Trophoblast cell (in vitro differentiated cells and primary cell): ENCODE results near the gene NKAP. TPM values are rescaled to one million over a fixed set of nuclear protein-coding genes. Genes with fewer than 3 reads are reported as not detected.

Source experiments
- DNase-seq, 2 donors: peaks; one replicate each; pipeline ENCODE4 v3.0.0-alpha.2; 2016
- H2AFZ ChIP-seq: 2 replicates; pipeline ENCODE4 v1.6.1; 2013; ENCODE audit warnings: low read length, moderate library complexity, mild to moderate bottlenecking; ENCODE audit not compliant: insufficient read depth, poor library complexity
- H2AK5ac ChIP-seq: 2 replicates; pipeline ENCODE4 v1.6.1; 2013; ENCODE audit warnings: mild to moderate bottlenecking, low read length
- H2BK120ac ChIP-seq: 2 replicates; pipeline ENCODE4 v1.6.1; 2013; ENCODE audit warnings: low read length, mild to moderate bottlenecking, moderate library complexity; ENCODE audit not compliant: insufficient read depth, poor library complexity
- H2BK12ac ChIP-seq: 2 replicates; pipeline ENCODE4 v1.6.1; 2013; ENCODE audit warnings: mild to moderate bottlenecking, low read length, moderate library complexity
- H2BK5ac ChIP-seq: 2 replicates; pipeline ENCODE4 v1.6.1; 2013; ENCODE audit warnings: low read length, low read depth, moderate library complexity, mild to moderate bottlenecking; ENCODE audit not compliant: poor library complexity
- H3K14ac ChIP-seq: 2 replicates; pipeline ENCODE4 v1.6.1; 2013; ENCODE audit warnings: mild to moderate bottlenecking, low read length
- H3K18ac ChIP-seq: 2 replicates; pipeline ENCODE4 v1.6.1; 2013; ENCODE audit warnings: mild to moderate bottlenecking, low read length
- H3K23ac ChIP-seq: 2 replicates; pipeline ENCODE4 v1.6.1; 2013; ENCODE audit warnings: low read length
- H3K27ac ChIP-seq: 2 replicates; pipeline ENCODE4 v1.5.1; 2013; ENCODE audit warnings: low read depth, mild to moderate bottlenecking, inconsistent platforms, low read length, moderate library complexity
- H3K27me3 ChIP-seq: 2 replicates; pipeline ENCODE4 v1.6.1; 2013; ENCODE audit warnings: inconsistent platforms, mild to moderate bottlenecking, low read length, moderate library complexity; ENCODE audit not compliant: insufficient read depth
- H3K36me3 ChIP-seq, 2 experiments: 1 replicate in 1 of 2; 2 replicates in 1 of 2; pipeline ENCODE4 v1.6.1; 2013; ENCODE audit warnings: low read length in 2 of 2, mild to moderate bottlenecking in 2 of 2, moderate library complexity in 1 of 2; ENCODE audit not compliant: insufficient read depth in 2 of 2, control insufficient read depth in 1 of 2
- H3K4ac ChIP-seq: 2 replicates; pipeline ENCODE4 v1.6.1; 2013; ENCODE audit warnings: low read depth, mild to moderate bottlenecking, low read length, moderate library complexity
- H3K4me1 ChIP-seq, 2 experiments: 1 replicate in 1 of 2; 2 replicates in 1 of 2; pipeline ENCODE4 v1.6.1; 2013; ENCODE audit warnings: low read length in 2 of 2, mild to moderate bottlenecking in 2 of 2, moderate library complexity in 1 of 2; ENCODE audit not compliant: insufficient read depth in 2 of 2, control insufficient read depth in 1 of 2
- H3K4me2 ChIP-seq: 2 replicates; pipeline ENCODE4 v1.6.1; 2013; ENCODE audit warnings: inconsistent platforms, mild to moderate bottlenecking, low read length, moderate library complexity
- H3K4me3 ChIP-seq: 2 replicates; pipeline ENCODE4 v1.5.1; 2013; ENCODE audit warnings: mild to moderate bottlenecking, low read depth, low read length, inconsistent platforms
- H3K79me1 ChIP-seq: one replicate; pipeline ENCODE4 v1.6.1; 2013; ENCODE audit warnings: low read length
- H3K79me2 ChIP-seq: 2 replicates; pipeline ENCODE4 v1.6.1; 2013; ENCODE audit warnings: low read length, mild to moderate bottlenecking; ENCODE audit not compliant: control insufficient read depth, insufficient read depth, poor library complexity
- H3K9ac ChIP-seq: 2 replicates; pipeline ENCODE4 v1.6.1; 2013; ENCODE audit warnings: mild to moderate bottlenecking, low read length
- H3K9me3 ChIP-seq: 2 replicates; pipeline ENCODE4 v1.6.1; 2013; ENCODE audit warnings: low read depth, mild to moderate bottlenecking, control low read depth, inconsistent platforms, low read length; ENCODE audit not compliant: insufficient read depth
- H4K12ac ChIP-seq: 2 replicates; pipeline ENCODE4 v1.6.1; 2013; ENCODE audit warnings: low read depth, mild to moderate bottlenecking, low read length, moderate library complexity
- H4K8ac ChIP-seq: 2 replicates; pipeline ENCODE4 v1.6.1; 2013; ENCODE audit warnings: low read depth, mild to moderate bottlenecking, low read length, moderate library complexity
- H4K91ac ChIP-seq: one replicate; pipeline ENCODE4 v1.6.1; 2013; ENCODE audit warnings: low read depth, mild to moderate bottlenecking, low read length, moderate library complexity
- WGBS: extraction: QIAGEN DNeasy Blood & Tissue Kit; methylation state at CpG from one replicate; pipeline ENCODE4 v1.1.7; 2013; ENCODE audit warnings: missing lambda C conversion rate; ENCODE audit not compliant: insufficient read length, insufficient coverage; ENCODE audit errors: extremely low coverage; 5-methylcytosine and 5-hydroxymethylcytosine counted together
- polyA plus RNA-seq: library from polyadenylated mRNA; stranded (reverse); fragments of 200-250 nt; gene quantifications from 2 replicates; pipeline ENCODE4 v1.2.3, GENCODE V29; 2013

Gene NKAP
- polyA plus RNA-seq, result 11.5 and 12.3 TPM in 2 replicates

- WGBS, result no CpG with 5 or more reads among the region's 59 CpGs
- peaks cover 3% of the 10 kb centered on the region for H3K79me1 ChIP-seq
Observed at GRCh38 chrX:119943185-119943988, at the start of gene NKAP. TSS of gene NKAP (minus strand) at chrX:119943751. CDS start at chrX:119943605, 146 bp downstream.

DNA sequence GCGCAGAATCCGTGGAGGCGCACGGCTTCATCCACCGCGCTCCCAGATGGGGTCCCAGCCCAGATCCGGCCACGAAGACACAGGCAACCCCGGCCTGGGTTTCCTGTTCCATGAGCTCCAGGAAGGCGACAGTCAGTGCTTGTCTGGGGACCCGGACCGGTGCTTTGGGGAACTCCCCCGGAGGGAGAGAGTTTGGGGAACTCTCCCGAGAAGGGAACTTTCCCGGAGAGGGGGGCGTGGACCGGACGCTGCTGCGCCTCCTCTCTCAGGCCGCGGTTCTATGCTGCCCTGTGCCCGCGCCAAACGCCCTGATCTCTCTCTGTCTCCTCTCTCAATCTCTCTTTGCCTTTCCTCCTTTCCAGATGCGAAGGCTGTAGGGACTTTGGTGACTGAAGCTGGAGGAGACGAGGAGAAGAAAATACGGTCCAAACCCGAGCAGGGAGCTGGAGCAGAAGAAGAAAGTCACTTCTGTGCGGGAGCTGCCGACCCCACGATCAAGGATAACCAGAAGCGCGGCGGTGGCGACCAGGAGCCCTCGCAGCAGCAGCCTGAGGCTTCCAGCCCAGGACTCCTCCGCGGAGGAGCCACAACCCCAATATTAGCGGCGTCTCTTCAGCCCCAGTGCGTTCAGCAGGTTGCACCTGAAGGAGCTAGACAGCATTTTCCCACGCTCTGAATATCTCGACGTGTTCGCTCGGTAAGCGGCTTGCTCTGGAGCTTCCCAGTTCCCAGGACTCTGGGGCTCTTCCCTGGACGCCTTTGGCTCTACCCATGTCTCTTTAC, 47.6 kb upstream of the NKAP start:
- no peaks in the 10 kb centered on the region for H3K27me3 ChIP-seq
- no CpG with 5 or more reads among the region's 48 CpGs for WGBS
- H3K4me1 ChIP-seq, result peaks cover 3 to 5% of the 10 kb centered on the region in 2 experiments

More at GRCh38 chrX:119943185-119943988, at the start of gene NKAP:
- Histone ChIP-seq H3K4ac (no peak within 1 kb of the TSS), H4K91ac (peak within 1 kb of the TSS; percentile 89), H3K23ac (no peak within 1 kb of the TSS), H3K9ac (peak within 1 kb of the TSS; percentile 89), H3K18ac (peak within 1 kb of the TSS; percentile 84), H4K12ac (peak within 1 kb of the TSS; percentile 98), H2AK5ac (peak within 1 kb of the TSS; percentile 30), H2AFZ (peak within 1 kb of the TSS; percentile 99), H3K4me1 (peaks cover 0 to 3% of the 10 kb centered on the region in 2 experiments), H2BK120ac (no peak within 1 kb of the TSS), H3K4me3 (peak within 1 kb of the TSS; percentile 86), H2BK12ac (no peak within 1 kb of the TSS), H3K36me3 (no peaks in the 10 kb centered on the region), H4K8ac (peak within 1 kb of the TSS; percentile 98), H3K9me3 (no peaks in the 10 kb centered on the region), H3K27me3 (no peaks in the 10 kb centered on the region), H3K79me2 (peaks cover 3% of the 10 kb centered on the region), H3K14ac (peak within 1 kb of the TSS; percentile 57), H3K4me2 (peak within 1 kb of the TSS; percentile 79), H3K27ac (peak within 1 kb of the TSS; percentile 92), H2BK5ac (peak within 1 kb of the TSS; percentile 88)
- peak; percentile 69 to 92 for DNase-seq

DNA sequence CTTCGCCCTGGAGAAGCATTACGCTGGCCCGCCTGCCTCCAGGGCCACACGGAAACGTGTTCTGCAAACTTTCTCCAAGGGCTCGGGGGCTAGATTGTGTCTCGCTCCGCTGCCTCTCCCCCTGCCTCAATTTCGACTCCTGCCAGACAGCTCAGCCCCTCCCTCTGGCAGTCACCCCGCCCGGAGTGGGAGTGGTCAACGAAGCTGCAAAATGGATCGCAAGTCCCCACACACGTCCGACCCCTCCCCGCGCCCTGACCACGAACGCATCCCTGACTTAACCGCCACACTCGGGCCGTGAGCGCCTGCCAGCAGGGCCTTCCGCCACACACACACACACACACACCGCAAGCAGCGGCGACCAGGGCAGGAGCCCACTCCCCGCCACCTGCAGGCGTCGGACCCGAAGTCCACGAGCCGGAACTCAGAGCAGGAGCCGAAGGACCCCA, 47.0 kb upstream of the NKAP start:
- Histone ChIP-seq H3K18ac (peak overlapping the region; percentile 37), H3K4me3 (peak overlapping the region; percentile 68), H3K9ac (no peak overlapping the region), H3K14ac (peak overlapping the region; percentile 14), H3K9me3 (no peaks in the 10 kb centered on the region), H4K91ac (no peak overlapping the region), H2AFZ (no peak overlapping the region), H3K27ac (no peak overlapping the region), H3K27me3 (no peaks in the 10 kb centered on the region), H3K23ac (no peak overlapping the region), H3K79me2 (no peaks in the 10 kb centered on the region), H3K4me1 (peaks cover 3 to 5% of the 10 kb centered on the region in 2 experiments), H2AK5ac (no peak overlapping the region), H4K8ac (peak overlapping the region; percentile 14), H3K79me1 (no peaks in the 10 kb centered on the region), H3K36me3 (peaks cover 0 to 2% of the 10 kb centered on the region in 2 experiments), H3K4me2 (peak overlapping the region; percentile 89), H2BK5ac (no peak overlapping the region), H4K12ac (no peak overlapping the region), H2BK12ac (no peak overlapping the region), H2BK120ac (no peak overlapping the region), H3K4ac (no peak overlapping the region)
- WGBS, result no CpG with 5 or more reads among the region's 34 CpGs
- DNase-seq, result no peak

More for the DNA sequence above, 47.6 kb upstream of the NKAP start:
- H3K4me3 ChIP-seq, result peak overlapping the region; percentile 68
- no peak overlapping the region for H4K91ac ChIP-seq
- no peak overlapping the region for H3K23ac ChIP-seq
- peak overlapping the region; percentile 31 for H3K4ac ChIP-seq
- peak overlapping the region; percentile 89 for H3K4me2 ChIP-seq
- H3K14ac ChIP-seq, result peak overlapping the region; percentile 14
- no peaks in the 10 kb centered on the region for H3K9me3 ChIP-seq
- peak overlapping the region; percentile 42 for H4K8ac ChIP-seq
- no peak overlapping the region for H2AFZ ChIP-seq
- H4K12ac ChIP-seq, result no peak overlapping the region
- H3K27ac ChIP-seq, result no peak overlapping the region
- no peaks in the 10 kb centered on the region for H3K79me1 ChIP-seq
- H2BK120ac ChIP-seq, result no peak overlapping the region
- H3K18ac ChIP-seq, result peak overlapping the region; percentile 47
- H2AK5ac ChIP-seq, result no peak overlapping the region
- H2BK12ac ChIP-seq, result no peak overlapping the region
- peak overlapping the region; percentile 10 for H2BK5ac ChIP-seq
- DNase-seq, result no peak
- H3K79me2 ChIP-seq, result no peaks in the 10 kb centered on the region
- peak overlapping the region; percentile 16 for H3K9ac ChIP-seq
- H3K36me3 ChIP-seq, result peaks cover 0 to 2% of the 10 kb centered on the region in 2 experiments

- H2AK5ac ChIP-seq, result no peak overlapping the region
- no peaks in the 10 kb centered on the region for H3K9me3 ChIP-seq
- H4K8ac ChIP-seq, result no peak overlapping the region
- no peak overlapping the region for H4K12ac ChIP-seq
- no peak overlapping the region for H2BK120ac ChIP-seq
- H3K4ac ChIP-seq, result no peak overlapping the region
- H3K23ac ChIP-seq, result no peak overlapping the region
- no peaks in the 10 kb centered on the region for H3K27me3 ChIP-seq
- no CpG with 5 or more reads among the region's 18 CpGs for WGBS
- no peak overlapping the region for H3K14ac ChIP-seq
- no peak overlapping the region for H2AFZ ChIP-seq
- H4K91ac ChIP-seq, result no peak overlapping the region
- no peak overlapping the region for H3K18ac ChIP-seq
- peaks cover 0 to 2% of the 10 kb centered on the region in 2 experiments for H3K36me3 ChIP-seq
- H2BK5ac ChIP-seq, result no peak overlapping the region
- peak overlapping the region; percentile 68 for H3K4me3 ChIP-seq
- H2BK12ac ChIP-seq, result no peak overlapping the region
- no peak for DNase-seq
- H3K79me1 ChIP-seq, result no peaks in the 10 kb centered on the region
- H3K79me2 ChIP-seq, result no peaks in the 10 kb centered on the region
- H3K4me2 ChIP-seq, result peak overlapping the region; percentile 89
- H3K27ac ChIP-seq, result no peak overlapping the region
- H3K4me1 ChIP-seq, result peaks cover 3 to 5% of the 10 kb centered on the region in 2 experiments
- H3K9ac ChIP-seq, result no peak overlapping the region
Observed at GRCh38 chrX:119989905-119990555, 46.5 kb upstream of the NKAP start.
